Stimulated activated CD4-positive, alpha-beta T cell treated with anti-CD3 and anti-CD28 coated beads, TNF-alpha, amount 100 ng/mL, for 4 hours (primary cell): ENCODE measurements around the gene RANBP3L.
"Not testable (repeated sequence)": the region's sequence is repeated elsewhere in the genome, so short reads cannot be mapped to it uniquely, and the experiment has no call there.

Experiments used
- DNase-seq, 3 experiments: peaks; one replicate each; pipeline ENCODE4 v3.0.0-alpha.2; 2020; ENCODE audit warnings: low read depth in 3 of 3

RANBP3L gene

DNA sequence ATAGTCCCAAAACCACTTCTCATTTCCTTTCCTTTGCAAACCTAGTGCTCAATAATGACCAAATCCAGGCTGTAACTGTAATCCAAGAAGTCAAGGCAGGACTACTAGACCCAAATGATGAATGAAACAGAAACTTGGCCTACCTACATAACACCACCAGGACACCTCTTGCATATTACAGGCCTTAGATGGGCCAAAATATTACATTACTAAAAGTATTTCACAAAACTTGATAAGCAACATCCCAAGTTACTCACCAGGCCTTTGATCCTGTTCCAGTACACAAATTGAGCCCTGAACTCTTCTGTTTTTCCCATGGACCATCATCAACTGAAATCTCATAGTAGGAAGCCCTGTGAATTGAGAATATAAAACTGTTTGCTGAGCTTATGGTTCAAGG is 94.8 kb downstream of the RANBP3L start:
- no peak for DNase-seq

DNA sequence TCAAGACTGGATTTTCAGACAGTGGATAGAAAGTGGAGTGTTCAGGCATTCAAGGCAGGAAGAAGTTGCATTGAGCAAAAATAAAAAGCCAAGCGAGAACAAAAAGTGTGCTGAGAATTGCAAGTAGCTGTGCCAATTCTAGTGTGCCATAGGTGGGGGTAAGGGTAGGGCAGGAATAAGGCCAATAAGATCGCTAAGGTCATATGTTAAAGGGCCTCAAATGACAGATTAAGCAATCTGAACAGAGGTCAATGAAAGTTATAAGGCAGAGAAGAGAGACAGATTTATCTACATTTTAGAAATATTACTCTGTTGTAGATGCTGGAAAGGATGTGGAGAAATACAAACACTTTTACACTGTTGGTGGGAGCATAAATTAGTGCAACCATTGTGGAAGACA is 96.4 kb downstream of the RANBP3L start:
- no peak for DNase-seq

DNA sequence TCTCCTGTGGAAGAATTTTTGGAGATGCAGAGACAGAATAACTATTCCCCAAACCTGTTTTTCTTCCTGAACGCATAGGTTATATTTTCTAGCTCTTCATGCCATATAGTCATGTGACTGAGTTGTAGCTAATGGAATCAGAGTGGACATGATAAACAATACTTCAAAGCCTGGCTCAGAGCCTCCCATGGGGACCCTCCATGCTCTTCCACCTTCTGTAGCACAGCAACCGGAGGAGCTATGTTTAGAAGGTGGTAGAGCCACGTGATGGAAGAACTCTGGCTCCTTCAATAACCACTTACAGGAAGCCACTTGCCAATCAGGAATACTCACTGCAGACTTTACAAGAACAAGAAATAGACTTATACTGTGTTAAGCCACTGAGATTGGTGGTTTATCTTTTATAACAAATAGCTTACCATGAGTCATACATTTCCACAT is 99.2 kb downstream of the RANBP3L start:
- DNase-seq = no peak

DNA sequence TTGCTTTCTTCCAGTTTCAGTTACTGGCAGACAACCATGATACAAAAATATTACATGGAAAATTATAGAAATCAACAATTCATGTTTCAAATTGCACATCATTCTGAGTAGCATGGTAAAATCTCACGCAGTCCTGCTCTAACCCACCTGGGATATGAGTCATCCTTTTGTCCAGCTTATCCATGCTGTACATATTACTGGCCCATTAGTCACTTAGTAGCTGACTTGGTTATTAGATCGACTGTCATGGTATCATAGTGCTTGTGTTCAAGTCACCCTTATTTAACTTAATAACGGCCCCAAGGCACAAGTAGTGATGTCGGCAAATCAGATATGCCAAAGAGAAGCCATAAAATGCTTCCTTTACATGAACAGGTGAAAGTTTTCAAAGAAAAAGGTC is 101.2 kb downstream of the RANBP3L start:
- DNase-seq = no peak

DNA sequence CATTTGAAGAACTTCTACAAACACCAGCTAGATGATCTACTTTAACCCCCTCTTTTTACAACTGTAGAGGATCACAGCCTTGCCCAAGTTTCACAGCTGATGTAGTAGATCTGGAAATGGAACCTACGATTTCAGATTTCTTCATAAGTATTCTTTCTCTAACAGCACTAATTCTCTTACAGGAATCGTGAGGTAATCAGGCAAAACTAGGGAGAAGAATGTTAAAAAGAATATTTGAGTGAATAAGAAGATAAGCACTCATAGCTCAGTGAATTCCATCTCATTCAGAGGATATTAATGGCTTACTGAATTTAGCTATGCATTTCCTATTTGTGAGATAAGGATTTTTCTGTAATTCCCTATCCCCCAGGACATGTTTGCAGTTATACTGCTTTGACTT is 102.1 kb downstream of the RANBP3L start:
- DNase-seq = no peak

DNA sequence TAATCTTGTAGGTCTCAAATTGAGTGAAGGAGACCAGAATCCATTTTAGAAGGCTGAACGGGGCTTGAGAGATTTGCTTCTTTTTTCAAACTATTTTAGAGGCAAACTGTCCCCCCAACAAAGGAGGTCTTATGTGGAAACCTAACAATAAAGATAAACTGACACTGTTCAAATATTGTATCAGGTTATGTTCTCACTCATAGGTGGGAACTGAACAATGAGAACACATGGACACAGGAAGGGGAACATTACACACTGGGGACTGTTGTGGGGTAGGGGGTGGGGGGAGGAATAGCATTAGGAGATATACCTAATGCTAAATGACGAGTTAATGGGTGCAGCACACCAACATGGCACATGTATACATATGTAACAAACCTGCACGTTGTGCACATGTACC is 102.9 kb downstream of the RANBP3L start:
- not testable (repeated sequence) for DNase-seq
